Lung microvascular endothelial cell (primary cell): ENCODE measurements around the gene GLT8D2. TPM values are rescaled to one million over a fixed set of nuclear protein-coding genes. Genes with fewer than 3 reads are reported as not detected.

ENCODE experiments used
- DNase-seq, 2 donors: peaks; one replicate each; pipeline versions ENCODE4 v3.0.0 to v3.0.0-alpha.2; 2010; ENCODE audit warnings: low read depth in 2 of 2
- total RNA-seq: library from RNA; depleted of rRNA; stranded (reverse); fragments of >200 nt; gene quantifications from 2 replicates; pipeline ENCODE4 v1.2.1, GENCODE V29; 2014

GLT8D2 gene
- total RNA-seq, 1 donor from 2014 or later = 6.0 TPM

DNA sequence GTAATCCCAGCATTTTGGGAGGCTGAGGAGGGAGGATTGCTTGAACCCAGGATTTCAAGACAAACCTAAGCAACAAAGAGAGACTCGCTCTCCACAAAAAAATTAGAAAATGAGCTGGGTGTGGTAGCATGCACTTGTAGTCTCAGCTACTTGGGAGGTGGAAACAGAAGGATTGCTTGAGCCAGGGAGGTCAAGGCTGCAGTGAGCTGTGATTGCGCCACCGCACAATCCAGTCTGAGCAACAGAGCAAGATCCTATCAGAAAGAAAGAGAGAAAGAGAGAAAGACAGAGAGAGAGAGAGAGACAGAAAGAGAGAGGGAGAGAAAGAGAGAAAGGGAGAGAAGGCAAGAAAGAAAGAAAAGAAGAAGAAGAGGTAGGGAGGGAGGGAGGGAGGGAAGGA, 47.3 kb downstream of the GLT8D2 start:
- no peak for DNase-seq

DNA sequence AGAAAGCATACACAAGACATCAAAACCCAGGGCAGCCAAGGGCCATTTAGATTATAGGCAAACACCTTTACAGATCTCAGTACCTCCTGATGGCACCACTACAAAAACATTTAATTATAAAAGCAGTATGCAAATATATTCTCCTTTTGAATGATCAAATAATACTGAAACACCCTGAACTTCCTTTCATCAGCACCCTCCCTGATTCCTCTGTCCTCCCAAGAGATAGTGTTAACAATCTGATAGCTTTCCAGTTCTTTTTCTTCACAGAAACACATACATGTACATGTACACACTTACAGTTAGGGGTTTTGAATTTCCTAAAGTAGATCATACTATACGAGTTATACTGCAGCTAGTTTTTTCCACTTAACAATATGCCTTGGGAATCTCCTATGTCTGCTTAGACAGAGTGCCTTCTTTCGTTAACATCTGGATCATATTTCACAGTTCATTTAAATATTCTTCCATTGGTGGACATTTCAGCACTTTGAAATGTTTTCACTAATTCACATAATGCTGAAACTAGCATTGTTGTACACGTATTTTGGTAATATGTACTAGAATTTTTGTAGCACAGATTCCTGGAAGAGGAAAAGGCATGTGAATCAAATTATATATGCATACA, 49.1 kb downstream of the GLT8D2 start:
- DNase-seq = no peak

DNA sequence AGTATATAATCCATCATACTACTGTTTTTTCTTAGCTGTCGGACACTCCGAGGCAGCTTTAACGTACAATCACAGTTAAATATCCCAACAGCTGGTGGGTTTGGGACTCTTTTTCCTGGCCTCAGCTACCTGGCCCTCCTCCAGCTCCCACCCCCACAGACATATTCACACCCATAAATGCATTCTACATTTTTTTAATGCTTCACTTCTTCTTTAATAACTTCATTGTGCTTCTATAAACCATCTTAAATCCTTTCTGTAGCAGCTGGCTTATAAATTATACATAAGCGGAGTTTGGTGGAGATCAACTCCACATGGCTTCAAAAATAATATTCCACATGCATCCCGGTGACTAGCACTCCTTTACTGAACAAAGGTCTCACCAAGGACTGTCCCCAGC, 51.0 kb downstream of the GLT8D2 start:
- no peak for DNase-seq

DNA sequence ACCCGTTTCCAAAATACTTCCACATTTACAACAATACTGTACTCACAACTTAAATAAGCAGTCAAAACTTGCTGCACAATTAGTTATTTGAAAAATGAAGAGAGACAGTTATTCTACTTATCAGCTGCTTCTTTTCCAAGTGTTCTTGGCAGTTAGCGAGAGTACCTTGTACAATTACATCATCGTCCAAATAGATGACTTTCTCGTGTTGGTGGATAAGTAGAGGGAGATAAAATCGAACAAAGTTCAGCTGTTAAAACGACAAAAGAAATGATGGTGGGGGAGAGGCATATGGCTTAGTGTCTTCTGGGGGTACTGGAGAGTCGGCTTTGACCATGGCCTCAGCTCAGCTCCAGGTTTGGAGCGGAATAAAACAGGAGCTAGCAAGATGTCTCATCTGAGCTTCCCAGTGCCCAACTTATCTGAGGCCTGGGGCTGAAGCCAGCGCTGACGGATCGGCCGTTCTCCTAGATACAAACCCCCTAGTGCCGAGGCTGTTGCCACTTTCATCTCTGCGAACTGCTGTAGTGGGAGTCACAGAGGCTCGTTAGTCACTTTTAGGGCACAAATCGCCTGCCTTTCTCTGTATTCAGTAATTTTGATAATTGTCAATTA, 52.6 kb downstream of the GLT8D2 start:
- DNase-seq = no peak

DNA sequence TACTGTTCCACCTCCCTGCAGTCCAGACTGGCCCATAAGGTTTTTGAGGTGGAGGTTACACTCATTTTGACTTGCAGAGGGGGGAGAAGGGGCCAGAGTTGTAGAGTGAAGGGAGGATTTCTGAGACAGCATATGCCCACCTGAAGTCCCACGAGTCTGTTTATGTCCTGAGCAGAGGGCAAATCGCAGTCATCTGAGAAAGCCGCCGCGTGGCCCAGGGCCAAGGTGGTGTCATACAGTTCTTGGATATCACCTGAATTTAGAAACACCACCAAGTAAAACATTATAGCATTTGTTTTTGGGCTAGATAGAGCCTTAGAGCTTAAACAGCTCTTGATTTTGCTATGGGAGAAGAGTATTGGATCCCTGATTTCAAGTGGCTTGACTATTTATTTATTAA, 53.4 kb downstream of the GLT8D2 start:
- no peak for DNase-seq

DNA sequence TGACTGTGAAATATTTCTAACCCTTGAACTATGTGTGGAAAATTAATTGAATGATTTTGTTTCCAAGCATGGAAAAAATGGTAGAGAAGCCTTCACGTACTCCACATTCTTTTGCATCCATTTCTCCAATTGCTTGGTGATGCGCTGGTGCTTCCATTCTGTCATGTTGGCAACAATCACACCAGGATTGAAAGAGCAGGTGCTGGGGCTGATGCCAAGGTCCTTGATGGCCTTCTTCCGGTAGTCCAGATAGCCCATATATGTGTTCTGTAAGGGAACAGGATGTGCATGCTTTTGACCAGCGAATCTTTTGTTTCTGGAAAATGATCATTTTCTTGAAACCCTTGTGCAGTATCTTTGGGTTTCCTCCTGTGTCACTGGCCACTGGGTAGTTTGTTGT, 55.8 kb downstream of the GLT8D2 start:
- peak in 1 of 2 donors; percentile 30 for DNase-seq

DNA sequence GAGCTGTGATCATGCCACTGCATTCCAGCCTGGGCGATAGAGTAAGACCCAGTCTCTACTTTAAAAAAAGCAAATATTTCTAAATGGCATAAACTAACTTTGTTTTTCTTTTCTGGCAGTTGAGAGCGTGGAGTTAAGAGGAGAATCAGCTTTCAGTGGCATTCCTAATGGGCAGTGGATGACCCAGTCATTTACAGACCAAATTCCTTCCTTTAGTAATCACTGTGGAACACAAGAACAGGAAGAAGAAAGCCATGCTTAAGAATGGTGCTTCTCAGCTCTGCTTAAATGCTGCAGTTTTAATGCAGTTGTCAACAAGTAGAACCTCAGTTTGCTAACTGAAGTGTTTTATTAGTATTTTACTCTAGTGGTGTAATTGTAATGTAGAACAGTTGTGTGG, 63.2 kb downstream of the GLT8D2 start:
- DNase-seq = no peak

DNA sequence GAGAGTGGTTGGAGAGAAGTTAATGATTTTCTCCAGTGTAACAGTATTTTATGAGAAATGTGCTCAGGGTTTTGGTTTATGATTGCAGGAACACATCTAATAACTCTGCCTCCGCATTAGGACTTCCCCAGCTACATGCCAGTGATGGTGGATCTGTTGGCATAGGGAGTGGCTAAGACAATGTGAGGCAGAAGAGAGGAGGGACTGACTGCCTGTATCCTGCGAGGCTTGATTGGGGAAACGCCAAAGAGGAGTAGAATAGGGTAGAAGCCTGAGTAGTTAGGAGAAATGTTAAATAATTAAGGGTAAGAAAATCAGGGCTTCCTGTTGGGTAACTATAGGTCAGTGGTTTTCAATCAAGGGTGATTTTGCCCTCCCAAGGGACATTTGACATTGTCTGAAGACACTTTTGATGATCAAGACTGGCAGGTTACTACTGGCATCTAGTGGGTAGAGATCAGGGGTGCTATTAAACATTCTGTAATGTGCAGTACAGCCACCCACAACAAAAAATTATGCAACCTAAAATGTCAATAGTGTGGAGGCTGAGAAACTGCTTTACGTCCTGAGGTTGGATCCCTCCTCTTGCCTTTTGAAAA, 71.5 kb downstream of the GLT8D2 start:
- DNase-seq = no peak

DNA sequence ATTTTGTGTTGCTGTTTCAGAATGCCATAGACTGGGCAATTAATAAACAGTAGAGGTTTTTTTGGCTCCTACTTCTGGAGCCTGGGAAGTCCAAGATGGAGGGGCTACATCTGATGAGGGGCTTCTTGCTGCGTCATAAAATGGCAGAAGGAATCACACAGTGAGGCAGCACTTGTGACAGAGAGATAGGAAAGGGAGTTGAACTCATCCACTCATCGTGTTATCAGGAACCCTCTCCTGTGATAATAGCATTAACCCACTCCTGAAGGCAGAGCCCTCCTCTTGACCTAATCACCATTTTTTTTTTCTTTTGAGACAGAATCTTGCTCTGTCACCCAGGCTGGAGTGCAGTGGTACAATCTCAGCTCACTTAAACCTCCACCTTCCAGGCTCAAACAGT, 74.6 kb downstream of the GLT8D2 start:
- DNase-seq = no peak

DNA sequence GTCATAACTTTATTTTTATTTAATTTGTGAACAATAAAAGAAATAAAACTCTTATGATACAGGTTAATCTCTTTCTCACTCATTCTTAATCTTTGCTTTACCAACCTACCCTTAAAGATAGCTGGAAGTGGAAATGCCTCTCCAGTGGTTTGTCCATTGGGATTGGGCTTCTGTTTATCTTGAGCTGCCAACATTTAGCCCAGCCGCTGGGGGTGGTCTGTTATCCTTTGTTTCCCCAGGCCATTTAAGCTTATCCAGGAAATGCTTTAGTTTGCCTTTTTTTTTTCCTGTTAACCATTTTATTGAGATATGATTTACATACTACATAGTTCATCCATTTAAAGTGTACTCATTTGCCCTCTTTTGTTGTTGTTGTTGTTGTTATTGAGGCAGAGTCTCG, 76.1 kb downstream of the GLT8D2 start:
- DNase-seq = no peak

DNA sequence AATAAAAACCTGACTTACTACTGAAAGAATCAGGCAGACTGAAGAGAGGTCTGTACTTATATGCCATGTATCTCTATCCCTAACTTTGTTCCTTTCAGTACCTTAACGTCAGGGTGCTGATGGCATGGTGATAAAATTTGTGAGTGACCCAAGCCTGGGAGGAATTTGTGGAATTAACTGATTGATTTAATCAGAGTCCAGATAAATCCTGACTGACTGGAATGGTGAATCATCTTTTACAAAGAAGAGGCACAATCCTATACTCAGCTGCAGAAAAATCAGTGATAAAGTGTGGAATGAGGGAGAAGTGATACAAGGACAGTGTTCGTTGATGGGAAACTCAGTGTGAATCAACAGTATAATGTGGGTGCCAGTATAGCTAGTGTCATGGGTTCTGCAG, 80.6 kb downstream of the GLT8D2 start:
- DNase-seq = no peak

DNA sequence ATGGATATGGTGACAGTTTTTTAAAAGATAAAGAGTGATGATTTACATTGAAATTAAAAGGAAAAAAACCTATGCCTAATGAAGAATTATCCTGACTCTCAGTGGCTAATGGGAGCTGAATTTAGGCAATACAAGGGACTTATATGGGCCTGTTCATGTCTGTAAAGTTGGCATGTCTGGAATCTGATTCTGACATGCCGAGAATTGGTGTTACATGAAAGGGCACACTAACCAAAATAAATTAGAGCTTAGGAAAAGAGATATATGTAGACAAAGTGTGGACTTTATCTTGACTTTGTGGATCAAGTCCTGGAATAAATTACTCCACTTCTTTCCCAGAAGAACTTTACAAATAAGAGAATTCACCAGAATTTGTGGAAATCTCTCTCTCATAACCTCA, 83.3 kb downstream of the GLT8D2 start:
- DNase-seq = no peak

DNA sequence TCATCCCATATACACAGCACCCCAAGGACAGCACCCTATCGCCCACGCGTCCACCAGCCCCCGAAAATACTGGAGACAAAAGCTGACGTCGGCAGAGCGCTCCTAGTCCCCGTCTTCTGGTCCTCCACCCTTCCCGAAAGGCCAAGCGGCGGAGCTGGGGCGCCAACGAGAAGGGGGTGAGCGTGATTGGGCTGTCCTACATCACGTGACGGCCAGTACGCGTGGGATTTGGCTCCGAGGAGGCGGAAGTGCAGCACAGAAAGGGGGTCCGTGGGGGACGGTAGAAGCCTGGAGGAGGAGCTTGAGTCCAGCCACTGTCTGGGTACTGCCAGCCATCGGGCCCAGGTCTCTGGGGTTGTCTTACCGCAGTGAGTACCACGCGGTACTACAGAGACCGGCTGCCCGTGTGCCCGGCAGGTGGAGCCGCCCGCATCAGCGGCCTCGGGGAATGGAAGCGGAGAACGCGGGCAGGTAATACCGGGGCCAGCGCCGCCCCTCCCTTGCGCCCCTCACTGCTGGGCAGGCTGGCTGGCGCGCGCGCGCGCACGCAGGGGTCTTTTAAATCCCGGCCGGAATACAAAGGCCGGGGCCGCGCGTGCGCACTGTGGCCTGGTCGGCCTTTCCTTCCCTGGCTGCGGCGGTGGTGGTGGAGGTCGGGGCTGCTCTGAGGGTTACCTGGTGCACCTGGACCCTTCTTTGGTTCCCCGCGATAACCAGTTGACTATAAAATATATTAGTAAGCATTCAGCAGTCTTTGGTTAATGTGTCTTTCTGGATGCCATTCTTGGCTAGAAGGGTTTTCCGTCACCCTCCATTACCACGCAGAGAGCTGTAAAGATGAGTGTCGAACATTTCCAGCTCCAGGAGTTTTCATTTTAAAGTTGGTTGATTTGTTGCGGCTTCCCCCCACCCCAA, 84.1 kb downstream of the GLT8D2 start, which contains the start of gene TDG:
TSS of gene TDG (plus strand) at position 283 of the 915 bp plus-strand sequence. CDS start at position 449, 166 bp downstream.
- peak; percentile 99 to 100 for DNase-seq

DNA sequence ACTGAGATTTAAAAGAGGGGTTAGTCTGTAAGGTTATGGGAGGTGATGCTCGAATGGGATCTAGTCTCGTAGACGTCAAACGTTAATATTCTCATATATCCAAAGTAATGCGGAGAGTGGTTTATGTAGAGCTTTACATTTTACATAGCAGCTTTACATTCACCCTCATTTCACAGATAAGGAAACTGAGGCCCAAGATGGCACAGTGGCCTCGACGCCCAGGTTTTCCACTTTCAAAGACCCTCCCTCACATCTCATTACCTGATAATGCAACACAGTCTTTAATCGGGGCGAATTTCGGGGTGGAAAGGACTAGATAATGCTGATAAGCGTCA, 84.8 kb downstream of the GLT8D2 start:
- no peak for DNase-seq

DNA sequence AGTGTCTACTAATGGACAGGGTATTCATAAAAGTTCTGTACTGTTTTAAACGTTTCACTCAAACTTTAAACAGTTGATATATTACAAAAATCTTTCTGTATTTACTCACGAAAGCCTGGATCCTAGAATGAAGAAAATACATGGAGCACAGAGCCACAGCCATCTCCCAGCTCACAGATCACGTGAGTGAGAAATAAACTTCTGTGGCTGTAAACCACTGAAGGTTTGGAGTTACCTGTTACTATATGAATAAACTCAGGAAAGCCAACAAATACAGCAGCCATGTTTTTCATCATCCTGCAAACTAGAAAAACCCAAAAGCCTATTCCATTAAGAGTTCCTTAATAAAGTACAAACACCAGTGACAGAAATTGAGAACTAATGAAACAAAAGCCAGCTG, 85.2 kb downstream of the GLT8D2 start:
- no peak for DNase-seq

DNA sequence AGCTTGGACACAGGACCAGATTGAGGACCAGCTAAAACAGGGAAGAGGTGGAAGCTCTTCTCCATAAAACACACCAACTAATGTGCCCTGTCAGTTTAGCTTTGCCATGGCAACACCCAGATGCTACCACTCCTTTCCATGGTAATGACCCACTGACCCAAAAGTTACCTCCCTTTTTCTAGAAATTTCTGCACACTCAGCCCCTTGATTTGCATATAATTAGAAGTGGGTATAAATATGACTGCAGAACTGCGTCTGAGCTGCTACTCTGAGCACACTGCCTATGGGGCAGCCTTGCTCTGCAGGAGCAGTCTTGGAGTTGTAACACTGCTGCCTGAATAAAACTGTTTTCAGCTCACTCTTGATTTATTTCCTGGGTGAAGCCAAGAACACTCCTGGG, 87.5 kb downstream of the GLT8D2 start:
- no peak for DNase-seq

DNA sequence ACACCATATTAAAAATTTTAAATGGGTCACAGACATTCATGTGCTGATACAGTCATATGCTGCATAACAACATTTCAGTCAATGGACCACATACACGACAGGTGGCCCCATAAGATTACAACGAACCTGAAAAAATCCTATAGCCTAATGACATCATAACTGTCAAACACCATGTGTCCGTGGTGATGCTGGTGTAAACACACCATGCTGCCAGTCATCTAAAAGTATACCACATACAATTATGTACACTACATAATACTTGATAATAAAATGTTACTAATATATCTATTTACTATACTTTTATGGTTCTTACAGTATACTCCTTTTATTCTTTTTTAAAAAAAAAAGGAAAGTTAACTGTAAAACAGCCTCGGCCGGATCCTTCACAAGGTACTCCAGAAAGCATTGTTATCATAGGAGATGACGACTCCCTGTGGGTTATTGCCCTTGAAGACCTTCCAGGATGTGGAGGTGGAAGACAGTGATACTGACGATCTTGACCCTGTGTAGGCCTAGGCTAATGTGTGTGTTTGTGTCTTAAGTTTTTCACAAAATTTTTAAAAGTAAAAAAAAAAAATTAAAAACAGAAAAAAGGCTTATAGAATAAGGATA, 89.3 kb downstream of the GLT8D2 start:
- DNase-seq = no peak

DNA sequence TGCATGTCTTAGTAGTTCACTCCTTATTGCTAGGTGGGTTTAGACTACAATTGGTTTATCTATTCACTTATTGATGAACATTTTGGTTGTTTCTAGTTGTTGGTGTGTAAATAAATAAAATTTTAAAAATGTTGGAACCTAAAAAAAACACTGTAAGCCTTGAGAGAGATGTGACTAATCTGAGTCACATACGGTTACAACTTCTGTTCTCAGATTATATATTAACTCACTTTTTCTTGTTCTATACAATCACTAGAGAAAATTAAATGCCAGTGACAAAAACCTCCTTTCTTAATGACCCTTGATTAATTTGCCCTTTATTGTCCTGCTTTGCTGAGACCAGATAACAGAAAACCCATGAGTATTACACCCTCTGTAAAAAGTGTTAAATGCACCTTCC, 91.4 kb downstream of the GLT8D2 start:
- no peak for DNase-seq

DNA sequence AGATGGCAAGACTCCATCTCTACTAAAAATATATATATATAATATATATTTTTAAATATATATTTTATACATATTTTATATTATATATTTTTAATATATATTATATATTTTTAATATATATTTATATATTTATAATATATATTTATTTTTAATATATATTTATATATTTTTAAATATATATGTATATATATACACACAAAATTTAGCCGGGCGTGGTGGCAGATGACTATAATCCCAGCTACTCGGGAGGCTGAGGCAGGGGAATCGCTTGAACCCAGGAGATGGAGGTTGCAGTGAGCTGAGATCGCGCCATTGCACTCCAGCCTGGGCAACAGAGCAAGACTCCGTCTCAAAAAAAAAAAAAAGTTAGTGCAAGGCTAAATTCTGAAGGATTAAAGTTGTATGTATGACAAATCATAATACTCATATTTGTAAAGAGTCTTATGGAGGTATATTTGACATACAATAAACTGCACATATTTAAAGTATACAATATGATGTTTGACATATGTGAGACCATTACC, 92.1 kb downstream of the GLT8D2 start:
- DNase-seq = no peak

DNA sequence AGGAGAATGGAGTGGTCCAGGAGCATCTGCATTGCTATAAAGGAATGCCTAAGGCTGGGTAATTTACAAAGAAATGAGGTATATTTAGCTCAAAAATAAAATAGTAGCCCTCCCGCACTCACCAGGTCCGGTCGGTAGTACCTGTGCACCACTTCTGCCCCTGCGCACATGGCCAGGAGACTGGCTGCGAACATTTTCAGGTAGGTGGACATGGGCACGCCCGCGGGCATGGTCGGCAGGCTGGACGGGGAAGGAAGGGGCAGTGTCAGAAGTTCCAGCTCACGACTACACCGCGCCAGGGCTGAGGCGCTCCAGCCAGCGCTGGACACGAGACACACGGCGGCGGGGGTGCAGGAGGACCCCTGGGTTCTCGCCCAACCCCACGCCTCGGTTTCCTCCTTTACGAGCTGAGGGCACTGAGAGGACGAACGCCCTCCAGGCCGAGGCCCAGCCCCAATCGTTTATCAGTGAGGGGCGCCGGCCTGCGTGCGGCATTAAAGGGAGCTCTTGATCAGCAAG, 93.4 kb downstream of the GLT8D2 start:
- DNase-seq = no peak

DNA sequence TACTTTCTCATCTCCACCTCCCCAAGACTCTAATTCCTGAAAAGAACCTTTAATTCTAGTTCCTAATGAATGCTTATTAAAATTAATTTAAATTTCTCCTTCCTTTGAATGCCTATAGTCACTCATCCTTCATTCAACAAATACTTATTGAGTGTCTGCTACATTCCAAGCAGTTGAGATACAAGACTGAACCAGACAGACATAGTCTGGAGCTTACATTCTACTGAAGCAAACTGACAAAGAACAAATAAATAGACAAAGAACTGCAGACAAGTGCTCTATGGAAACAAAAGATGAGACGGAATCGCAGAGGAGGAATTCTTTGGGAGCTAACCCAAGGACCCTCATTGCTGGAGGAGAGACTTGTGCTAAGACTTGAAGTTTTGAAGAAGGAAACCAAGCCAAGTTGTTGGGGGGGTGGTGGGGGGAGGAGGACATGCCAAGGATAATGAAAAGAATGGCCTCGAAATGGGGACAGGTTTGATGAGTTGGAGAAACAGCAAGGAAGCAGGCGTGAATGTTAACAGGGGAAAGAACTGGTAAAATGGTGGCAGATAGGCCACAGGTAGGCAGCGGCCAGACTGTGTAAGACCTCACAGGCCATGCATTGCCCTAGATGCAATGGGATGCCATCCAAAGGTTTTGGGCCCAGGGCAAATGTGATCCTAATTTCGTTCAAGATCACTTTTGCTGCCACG, 94.0 kb downstream of the GLT8D2 start:
- DNase-seq = no peak
